Fibroblast of pulmonary artery (primary cell): Measurements from ENCODE around the gene FOXL3.

Experiments
- DNase-seq: peaks from one replicate; pipeline ENCODE4 v3.0.0-alpha.2; 2010; ENCODE audit warnings: low read depth
- H3K4me3 ChIP-seq: replicated peaks from 2 replicates; pipeline ENCODE4 v1.5.1; 2011; ENCODE audit warnings: low read depth, mild to moderate bottlenecking, control low read depth, low read length, moderate library complexity
- CTCF ChIP-seq: IDR thresholded peaks from 2 replicates; pipeline ENCODE4 v1.5.1; 2011; ENCODE audit warnings: mild to moderate bottlenecking, control low read depth, low read length, inconsistent platforms; ENCODE audit errors: missing control alignments

Gene FOXL3

GRCh38 chr7:255721-256361 is 34.1 kb upstream of the FOXL3 start:
- TF ChIP-seq CTCF: no peak
- H3K4me3 ChIP-seq: no peak overlapping the region
- no peak for DNase-seq

- no peak for TF ChIP-seq CTCF
- DNase-seq: no peak
- H3K4me3 ChIP-seq: no peak overlapping the region
Observed at GRCh38 chr7:256461-256940, 33.5 kb upstream of the FOXL3 start.

GRCh38 chr7:256981-257646 is 32.9 kb upstream of the FOXL3 start:
- H3K4me3 ChIP-seq: no peak overlapping the region
- DNase-seq: no peak
- no peak for TF ChIP-seq CTCF

- no peak for TF ChIP-seq CTCF
- no peak overlapping the region for H3K4me3 ChIP-seq
Observed at GRCh38 chr7:257647-257992, 32.4 kb upstream of the FOXL3 start.

GRCh38 chr7:258476-259190 is 31.3 kb upstream of the FOXL3 start:
- TF ChIP-seq CTCF: no peak
- no peak for DNase-seq

More at GRCh38 chr7:257647-257992, 32.4 kb upstream of the FOXL3 start:
- no peak for DNase-seq

GRCh38 chr7:259191-259505 is 30.8 kb upstream of the FOXL3 start:
- no peak for DNase-seq
- H3K4me3 ChIP-seq: no peak overlapping the region
- no peak for TF ChIP-seq CTCF

More at GRCh38 chr7:258476-259190, 31.3 kb upstream of the FOXL3 start:
- no peak overlapping the region for H3K4me3 ChIP-seq
